OCI-LY3 (cell line): Measurements from ENCODE around the gene JADE2.

ENCODE experiments used
- H2AFZ ChIP-seq: fragments of 200-600, 300-600 bp; shearing (Covaris generic); 2 replicates; pipeline ENCODE4 v1.6.0; 2014; ENCODE audit warnings: antibody characterized with exemption, low read depth, low read length
- H3K27ac ChIP-seq: fragments of 200-600, 300-600 bp; sonication (generic); 2 replicates; pipeline ENCODE4 v1.5.1; 2014; ENCODE audit warnings: mild to moderate bottlenecking, low read length, moderate library complexity, mixed read lengths
- H3K27me3 ChIP-seq: fragments of 200-600, 300-600 bp; sonication (generic); 2 replicates; pipeline ENCODE4 v1.6.1; 2014; ENCODE audit warnings: low read depth, low read length, mixed read lengths
- H3K36me3 ChIP-seq: fragments of 200-600, 300-600 bp; sonication (generic); replicated peaks from 2 replicates; pipeline ENCODE3; 2014; ENCODE audit warnings: low read depth, low read length, mixed read lengths
- H3K4me1 ChIP-seq: fragments of 300-600, 200-600 bp; sonication (generic); 2 replicates; pipeline ENCODE4 v1.6.1; 2014; ENCODE audit warnings: low read length, mixed read lengths
- H3K4me2 ChIP-seq: fragments of 200-600, 300-600 bp; sonication (generic); 2 replicates; pipeline ENCODE4 v1.6.1; 2014; ENCODE audit warnings: low read length, mixed read lengths
- H3K4me3 ChIP-seq: fragments of 300-600, 200-600 bp; sonication (generic); 2 replicates; pipeline ENCODE4 v1.5.1; 2014; ENCODE audit warnings: antibody characterized with exemption, mild to moderate bottlenecking, low read length, moderate library complexity
- H3K79me2 ChIP-seq: fragments of 300-600, 200-600 bp; shearing (Covaris generic); 2 replicates; pipeline ENCODE4 v1.6.1; 2014; ENCODE audit warnings: mild to moderate bottlenecking, low read length, mixed read lengths
- H3K9ac ChIP-seq: fragments of 300-600, 200-600 bp; shearing (Covaris generic); 2 replicates; pipeline ENCODE4 v1.6.0; 2014; ENCODE audit warnings: mild to moderate bottlenecking, low read length, moderate library complexity
- H3K9me3 ChIP-seq: fragments of 200-600, 300-600 bp; shearing (Covaris generic); 2 replicates; pipeline ENCODE4 v1.6.1; 2014; ENCODE audit warnings: low read length, mixed read lengths; ENCODE audit not compliant: insufficient read depth
- H4K20me1 ChIP-seq: fragments of 200-600, 300-600 bp; sonication (generic); 2 replicates; pipeline ENCODE4 v1.6.1; 2016; ENCODE audit warnings: low read length, mixed read lengths; ENCODE audit not compliant: insufficient read depth
- CTCF ChIP-seq: fragments of 200-600, 300-600 bp; sonication (generic); IDR thresholded peaks from 2 replicates; pipeline ENCODE4 v1.5.1; 2014; ENCODE audit warnings: antibody characterized with exemption, low read length, low read depth
- EZH2phosphoT487 ChIP-seq: fragments of 200-600 bp; shearing (Covaris generic); IDR thresholded peaks from 2 replicates; pipeline ENCODE4 v1.6.1; 2018; ENCODE audit warnings: antibody characterized with exemption, mixed run types, low read depth

The JADE2 gene

GRCh38 chr5:134606726-134607125 lies 81.3 kb downstream of the JADE2 start:
- Histone ChIP-seq H3K79me2 (no peaks in the 10 kb centered on the region), H2AFZ (no peak overlapping the region), H3K36me3 (peaks cover 21% of the 10 kb centered on the region), H3K4me3 (no peak overlapping the region), H3K9ac (no peak overlapping the region), H3K27ac (no peak overlapping the region), H3K4me1 (peaks cover 70% of the 10 kb centered on the region), H3K27me3 (no peaks in the 10 kb centered on the region), H3K9me3 (no peaks in the 10 kb centered on the region), H4K20me1 (no peaks in the 10 kb centered on the region), H3K4me2 (no peak overlapping the region)
- TF ChIP-seq EZH2phosphoT487 (no peak), CTCF (no peak)

GRCh38 chr5:134608555-134608954 lies 83.1 kb downstream of the JADE2 start:
- peak overlapping the region; percentile 91 for H3K4me2 ChIP-seq
- peak overlapping the region; percentile 99 for H3K27ac ChIP-seq
- H3K36me3 ChIP-seq, result peaks cover 24% of the 10 kb centered on the region

GRCh38 chr5:134609232-134609851 lies 83.9 kb downstream of the JADE2 start:
- Histone ChIP-seq H3K79me2 (no peaks in the 10 kb centered on the region), H3K27ac (peak overlapping the region; percentile 99), H2AFZ (no peak overlapping the region), H3K36me3 (peaks cover 17% of the 10 kb centered on the region), H3K9me3 (no peaks in the 10 kb centered on the region), H3K9ac (peak overlapping the region; percentile 77), H4K20me1 (no peaks in the 10 kb centered on the region), H3K4me2 (peak overlapping the region; percentile 91), H3K4me1 (peaks cover 48% of the 10 kb centered on the region), H3K4me3 (peak overlapping the region; percentile 53), H3K27me3 (no peaks in the 10 kb centered on the region)
- TF ChIP-seq EZH2phosphoT487, result no peak
- TF ChIP-seq CTCF, result no peak

More at GRCh38 chr5:134608555-134608954, 83.1 kb downstream of the JADE2 start:
- Histone ChIP-seq H3K9ac (peak overlapping the region; percentile 77), H2AFZ (no peak overlapping the region), H3K9me3 (no peaks in the 10 kb centered on the region), H3K4me1 (peaks cover 56% of the 10 kb centered on the region), H4K20me1 (no peaks in the 10 kb centered on the region), H3K27me3 (no peaks in the 10 kb centered on the region), H3K4me3 (peak overlapping the region; percentile 53), H3K79me2 (no peaks in the 10 kb centered on the region)
- TF ChIP-seq EZH2phosphoT487 (no peak), CTCF (no peak)

- peaks cover 34% of the 10 kb centered on the region for H3K4me1 ChIP-seq
- no peaks in the 10 kb centered on the region for H3K9me3 ChIP-seq
- H3K27ac ChIP-seq, result peak overlapping the region; percentile 99
- peaks cover 14% of the 10 kb centered on the region for H3K36me3 ChIP-seq
- H3K27me3 ChIP-seq, result no peaks in the 10 kb centered on the region
- H3K79me2 ChIP-seq, result no peaks in the 10 kb centered on the region
- H3K4me2 ChIP-seq, result peak overlapping the region; percentile 91; the same call in 1 of the 2 replicates
- TF ChIP-seq CTCF (no peak), EZH2phosphoT487 (no peak)
- no peak overlapping the region for H2AFZ ChIP-seq
- H4K20me1 ChIP-seq, result no peaks in the 10 kb centered on the region
- no peak overlapping the region; the same call in 1 of the 2 replicates for H3K9ac ChIP-seq
- no peak overlapping the region for H3K4me3 ChIP-seq
Measured at GRCh38 chr5:134610725-134611124, 85.3 kb downstream of the JADE2 start.
